ENCODE results near the gene XRCC4. TPM values are rescaled to one million over a fixed set of nuclear protein-coding genes. Genes with fewer than 3 reads are reported as not detected.

The XRCC4 gene
- total RNA-seq, 2 experiments from 2014 or later = 12.8 to 12.9 TPM

DNA sequence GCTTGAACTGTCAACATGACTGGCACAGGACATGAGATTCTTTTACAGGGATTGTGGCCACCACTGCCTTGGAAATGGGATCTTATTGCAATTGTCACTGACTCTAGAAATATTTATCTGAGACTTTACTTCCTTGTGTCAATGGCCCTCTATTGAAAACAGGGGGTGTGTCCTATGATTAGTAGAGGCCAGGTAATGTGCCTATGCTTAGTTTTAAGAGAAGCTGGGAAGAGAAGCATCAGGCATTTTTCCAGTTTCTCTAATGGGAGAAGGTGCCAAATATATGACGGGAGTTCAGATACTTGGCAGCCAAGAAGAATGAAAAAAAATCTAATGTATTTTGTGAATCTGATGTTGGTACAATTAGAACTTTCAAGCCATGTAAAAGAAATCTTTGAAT, 320.3 kb downstream of the XRCC4 start:
- Mint-ChIP-seq H3K27ac (no peak overlapping the region), H3K4me3 (no peak overlapping the region), H3K36me3 (ENCODE audit: low read depth) (no peaks in the 10 kb centered on the region), H3K27me3 (no peaks in the 10 kb centered on the region), H3K9me3 (no peaks in the 10 kb centered on the region), H3K4me1 (ENCODE audit: low read depth) (no peaks in the 10 kb centered on the region)
- ATAC-seq (no peak), DNase-seq (no peak)
- CTCF ChIA-PET = interaction anchor here (1.0 kb wide), 1 partner anchor 32 kb away, joined by 4 read pairs; no protein-coding TSS in a partner anchor
- POLR2A ChIA-PET = no interaction called here
- TF ChIP-seq, protein P1, sequence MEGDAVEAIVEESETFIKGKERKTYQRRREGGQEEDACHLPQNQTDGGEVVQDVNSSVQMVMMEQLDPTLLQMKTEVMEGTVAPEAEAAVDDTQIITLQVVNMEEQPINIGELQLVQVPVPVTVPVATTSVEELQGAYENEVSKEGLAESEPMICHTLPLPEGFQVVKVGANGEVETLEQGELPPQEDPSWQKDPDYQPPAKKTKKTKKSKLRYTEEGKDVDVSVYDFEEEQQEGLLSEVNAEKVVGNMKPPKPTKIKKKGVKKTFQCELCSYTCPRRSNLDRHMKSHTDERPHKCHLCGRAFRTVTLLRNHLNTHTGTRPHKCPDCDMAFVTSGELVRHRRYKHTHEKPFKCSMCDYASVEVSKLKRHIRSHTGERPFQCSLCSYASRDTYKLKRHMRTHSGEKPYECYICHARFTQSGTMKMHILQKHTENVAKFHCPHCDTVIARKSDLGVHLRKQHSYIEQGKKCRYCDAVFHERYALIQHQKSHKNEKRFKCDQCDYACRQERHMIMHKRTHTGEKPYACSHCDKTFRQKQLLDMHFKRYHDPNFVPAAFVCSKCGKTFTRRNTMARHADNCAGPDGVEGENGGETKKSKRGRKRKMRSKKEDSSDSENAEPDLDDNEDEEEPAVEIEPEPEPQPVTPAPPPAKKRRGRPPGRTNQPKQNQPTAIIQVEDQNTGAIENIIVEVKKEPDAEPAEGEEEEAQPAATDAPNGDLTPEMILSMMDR (IDR thresholded peaks at IDR 0.05) = no peak
- intact Hi-C loops (cut with micrococcal nuclease) = no loop called here

DNA sequence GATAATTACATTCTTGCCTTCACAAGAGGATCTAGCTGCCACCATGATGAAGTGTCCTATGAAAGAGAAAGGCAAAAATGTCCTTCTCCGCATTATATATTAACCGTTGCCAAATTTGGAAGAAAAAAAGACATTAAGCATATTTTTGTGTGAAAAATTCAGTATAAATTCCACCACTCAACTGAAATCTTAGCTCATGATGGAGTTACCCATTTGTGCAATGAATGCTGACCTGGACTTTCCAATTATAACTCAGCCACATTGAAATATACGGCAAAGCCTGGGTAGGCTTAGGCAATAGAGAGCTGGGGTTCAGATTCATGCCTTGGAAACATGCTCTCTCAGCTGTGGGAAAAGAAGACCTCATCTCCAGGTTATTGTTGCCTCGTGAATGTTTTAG, 322.9 kb downstream of the XRCC4 start:
- Mint-ChIP-seq H3K4me3 (no peak overlapping the region), H3K36me3 (ENCODE audit: low read depth) (no peaks in the 10 kb centered on the region), H3K9me3 (no peaks in the 10 kb centered on the region), H3K27ac (no peak overlapping the region), H3K27me3 (no peaks in the 10 kb centered on the region), H3K4me1 (ENCODE audit: low read depth) (no peaks in the 10 kb centered on the region)
- ATAC-seq = no peak
- ChIA-PET CTCF (no interaction called here), POLR2A (no interaction called here)
- no peak for DNase-seq
- intact Hi-C loops (cut with micrococcal nuclease) = no loop called here
- TF ChIP-seq, protein P1 (IDR thresholded peaks at IDR 0.05) = no peak

DNA sequence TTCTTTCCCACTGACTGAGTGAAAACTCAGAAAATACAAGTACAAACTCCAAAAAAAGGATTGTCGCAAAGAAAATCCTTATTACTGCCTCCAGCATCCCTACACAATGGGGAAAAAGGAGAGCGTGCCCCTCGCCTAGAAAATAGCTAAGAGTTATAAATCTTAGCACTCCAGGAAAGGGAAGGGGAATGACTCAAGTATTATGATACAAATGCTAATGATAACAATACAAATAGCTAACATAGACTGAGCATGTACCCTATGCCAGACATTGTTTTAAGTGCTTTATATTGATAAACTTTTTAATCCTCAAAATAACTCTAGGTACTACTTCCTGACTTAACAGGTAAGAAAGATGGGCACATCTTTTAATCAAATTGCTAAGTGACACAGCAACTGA, 323.4 kb downstream of the XRCC4 start:
- TF ChIP-seq, protein P1 (IDR thresholded peaks at IDR 0.05) = no peak
- Mint-ChIP-seq H3K36me3 (ENCODE audit: low read depth) (no peaks in the 10 kb centered on the region), H3K27me3 (no peaks in the 10 kb centered on the region), H3K4me1 (ENCODE audit: low read depth) (no peaks in the 10 kb centered on the region), H3K27ac (no peak overlapping the region), H3K9me3 (no peaks in the 10 kb centered on the region), H3K4me3 (no peak overlapping the region)
- ATAC-seq = no peak
- intact Hi-C loops (cut with micrococcal nuclease) = no loop called here
- CTCF ChIA-PET = no interaction called here
- no peak for DNase-seq
- POLR2A ChIA-PET = interaction anchor here (0.6 kb wide), 1 partner anchor 164 kb away, joined by 3 read pairs; no protein-coding TSS in a partner anchor

DNA sequence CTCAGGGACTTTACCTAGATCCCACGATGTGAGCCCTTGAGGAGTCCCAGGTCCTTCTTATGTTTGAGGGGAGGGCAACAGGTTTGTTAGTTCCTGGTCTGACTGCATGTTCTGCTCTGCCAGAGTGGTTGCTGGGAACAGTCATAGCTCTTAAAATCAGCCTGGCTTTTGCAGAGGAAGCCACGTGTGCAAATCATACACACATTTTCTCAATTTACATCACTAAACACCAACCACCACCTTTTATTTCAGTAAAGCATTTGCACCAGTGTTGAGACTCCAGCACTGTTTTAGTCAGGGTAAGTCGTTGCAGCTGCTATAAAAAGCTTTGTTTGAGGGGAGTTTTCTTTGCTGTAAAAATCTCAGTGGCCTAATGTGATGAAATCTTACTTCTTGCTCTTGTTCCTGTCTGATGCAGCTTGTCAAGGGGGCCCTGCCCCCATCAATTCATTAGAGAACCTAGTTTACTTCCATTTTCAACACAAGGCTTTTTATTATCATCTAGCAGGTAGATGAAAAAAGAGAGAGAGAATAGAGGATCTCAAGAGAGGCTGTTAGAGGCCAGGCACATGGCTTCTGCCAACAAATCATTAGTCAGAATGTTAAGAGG, 323.9 kb downstream of the XRCC4 start:
- no peaks in the 10 kb centered on the region for H3K36me3 Mint-ChIP-seq (ENCODE audit: low read depth)
- H3K4me1 Mint-ChIP-seq (ENCODE audit: low read depth) = no peaks in the 10 kb centered on the region
- H3K9me3 Mint-ChIP-seq = no peaks in the 10 kb centered on the region
- ChIA-PET CTCF (interaction anchor here (1.1 kb wide), 1 partner anchor 13 kb away, joined by 3 read pairs; no protein-coding TSS in a partner anchor), POLR2A (interaction anchor here (0.6 kb wide), 1 partner anchor 164 kb away, joined by 3 read pairs; no protein-coding TSS in a partner anchor)
- no peak overlapping the region for H3K27ac Mint-ChIP-seq
- no peak overlapping the region for H3K4me3 Mint-ChIP-seq
- TF ChIP-seq, protein P1 (IDR thresholded peaks at IDR 0.05) = no peak
- DNase-seq (no peak), ATAC-seq (no peak)
- intact Hi-C loops (cut with micrococcal nuclease) = no loop called here
- H3K27me3 Mint-ChIP-seq = no peaks in the 10 kb centered on the region

DNA sequence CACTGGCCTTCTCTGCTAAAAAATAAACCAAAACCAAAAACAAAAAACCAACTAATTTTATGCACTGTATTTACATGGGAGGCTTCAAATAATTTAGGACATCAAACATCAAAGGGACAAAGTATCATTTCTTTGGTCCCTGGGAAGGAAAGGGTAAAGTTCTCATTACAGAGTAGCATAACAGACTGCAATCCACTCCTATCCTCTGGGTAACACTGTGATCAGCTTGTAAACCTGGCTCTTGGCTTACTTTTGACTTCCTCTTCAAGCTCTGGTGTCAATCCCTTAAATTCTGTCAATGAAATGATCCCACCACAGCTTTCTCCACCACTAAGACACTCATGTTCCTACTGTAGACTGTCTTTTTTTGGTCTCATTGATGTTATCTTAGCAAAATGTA, 324.4 kb downstream of the XRCC4 start:
- H3K4me3 Mint-ChIP-seq = no peak overlapping the region
- intact Hi-C loops (cut with micrococcal nuclease) = no loop called here

More for the DNA sequence above, 324.4 kb downstream of the XRCC4 start:
- TF ChIP-seq, protein P1 (IDR thresholded peaks at IDR 0.05) = no peak
- H3K36me3 Mint-ChIP-seq (ENCODE audit: low read depth) = no peaks in the 10 kb centered on the region
- ChIA-PET CTCF (interaction anchor here (1.1 kb wide), 1 partner anchor 12 kb away, joined by 3 read pairs; no protein-coding TSS in a partner anchor), POLR2A (no interaction called here)
- H3K4me1 Mint-ChIP-seq (ENCODE audit: low read depth) = no peaks in the 10 kb centered on the region
- ATAC-seq (no peak), DNase-seq (no peak)
- no peaks in the 10 kb centered on the region for H3K27me3 Mint-ChIP-seq
- no peaks in the 10 kb centered on the region for H3K9me3 Mint-ChIP-seq
- no peak overlapping the region for H3K27ac Mint-ChIP-seq

Other genes starting within 250 kb of the XRCC4 start
- 10 to 100 TPM; 70.4 to 78.6 TPM for gene TMEM167A, start 153 bp upstream of the XRCC4 start, total RNA-seq